OCI-LY7 (cell line): ENCODE results near the gene VPS13D.

ENCODE experiments used
- CTCF ChIP-seq: fragments of 200-600 bp; sonication (generic); conservative IDR thresholded peaks from 2 replicates; pipeline ENCODE4 v1.5.1; 2014; ENCODE audit warnings: mild to moderate bottlenecking, antibody characterized with exemption, low read length, moderate library complexity, mixed read lengths
- EZH2phosphoT487 ChIP-seq: fragments of 200-600 bp; sonication (generic); IDR thresholded peaks from 2 replicates; pipeline ENCODE4 v1.6.1; 2018; ENCODE audit warnings: low read depth, borderline replicate concordance, mild to moderate bottlenecking, mixed run types, antibody characterized with exemption, low read length, moderate library complexity, mixed read lengths

- TF ChIP-seq CTCF, result no peak
- no peak for TF ChIP-seq EZH2phosphoT487
These were observed 203.1 kb downstream of the VPS13D start for GRCh38 chr1:12432897-12433296.
